ENCODE measurements around the gene CFAP119. TPM values are rescaled to one million over a fixed set of nuclear protein-coding genes. Genes with fewer than 3 reads are reported as not detected.
A peak's percentile ranks its signal among the peaks of the same experiment; 100 is the strongest.

The CFAP119 gene
- total and polyA plus RNA-seq, 2 experiments from 2014 or later: 2.2 to 5.2 TPM

- TF ChIP-seq ZNF462 (CRISPR knock-in tag; IDR thresholded peaks at IDR 0.05) (no peak), ETS1 (IDR thresholded peaks at IDR 0.05) (peak; percentile 92), CREB1 (CRISPR knock-in tag; IDR thresholded peaks at IDR 0.05; ENCODE audit: low read depth) (peak; percentile 82), POLR2AphosphoS5 (IDR thresholded peaks at IDR 0.05; ENCODE audit: low read depth) (peak; percentile 81), CTCF (conservative IDR thresholded peaks at IDR 0.05; ENCODE audit: low read depth in 2 of 2) (no peak), REST (IDR thresholded peaks at IDR 0.05; ENCODE audit: unreplicated experiment) (no peak), NANOG (IDR thresholded peaks at IDR 0.05; ENCODE audit: borderline replicate concordance) (no peak), STAT1 (IDR thresholded peaks at IDR 0.05; ENCODE audit: unreplicated experiment) (no peak), ZNF331 (CRISPR knock-in tag; IDR thresholded peaks at IDR 0.05; ENCODE audit: low read depth) (no peak), JUNB (IDR thresholded peaks at IDR 0.05; ENCODE audit: unreplicated experiment) (no peak), EZH2phosphoT487 (IDR thresholded peaks at IDR 0.05; ENCODE audit: unreplicated experiment) (no peak), EZH2 (IDR thresholded peaks at IDR 0.05; ENCODE audit: low read depth, unreplicated experiment) (no peak)
Measured at GRCh38 chr16:30775392-30776188, 13.7 kb upstream of the CFAP119 start (continued).

All from GM23338 (cell line).